GM10266 (cell line): ENCODE measurements around the gene CYP2C9.

ENCODE experiments used
- DNase-seq: peaks from one replicate; pipeline ENCODE4 v3.0.0; 2012; ENCODE audit errors: extremely low spot score
- CTCF ChIP-seq: IDR thresholded peaks from 2 replicates; pipeline ENCODE4 v1.5.1; 2012; ENCODE audit warnings: mild to moderate bottlenecking, low read depth; ENCODE audit not compliant: control insufficient read depth, insufficient read depth; ENCODE audit errors: missing control alignments

CYP2C9 gene

DNA sequence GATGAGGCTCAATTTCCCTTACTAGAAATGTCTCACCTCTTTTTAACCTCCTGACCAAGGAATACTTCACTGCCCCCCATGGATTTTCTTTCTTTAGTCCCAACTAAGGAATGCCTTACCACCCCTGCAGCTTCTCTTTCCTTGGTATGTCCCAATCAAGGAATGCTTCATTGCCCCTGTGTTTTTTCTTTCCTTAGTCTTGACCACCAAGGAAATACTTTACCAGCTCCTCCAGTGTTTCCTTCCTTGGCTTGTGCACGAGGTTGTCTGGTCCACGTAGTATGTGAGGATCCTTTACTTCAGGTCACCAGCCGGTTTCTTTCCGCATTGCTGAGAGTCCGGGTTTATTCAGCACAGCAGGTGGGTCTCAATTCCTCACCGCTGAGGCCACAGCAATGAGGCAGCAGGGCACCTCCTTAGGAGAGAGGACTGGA is 59.3 kb downstream of the CYP2C9 start:
- TF ChIP-seq CTCF = no peak
- DNase-seq = no peak

- no peak for TF ChIP-seq CTCF
- no peak for DNase-seq
Measured at GRCh38 chr10:95026461-95026860, 88.0 kb downstream of the CYP2C9 start.

DNA sequence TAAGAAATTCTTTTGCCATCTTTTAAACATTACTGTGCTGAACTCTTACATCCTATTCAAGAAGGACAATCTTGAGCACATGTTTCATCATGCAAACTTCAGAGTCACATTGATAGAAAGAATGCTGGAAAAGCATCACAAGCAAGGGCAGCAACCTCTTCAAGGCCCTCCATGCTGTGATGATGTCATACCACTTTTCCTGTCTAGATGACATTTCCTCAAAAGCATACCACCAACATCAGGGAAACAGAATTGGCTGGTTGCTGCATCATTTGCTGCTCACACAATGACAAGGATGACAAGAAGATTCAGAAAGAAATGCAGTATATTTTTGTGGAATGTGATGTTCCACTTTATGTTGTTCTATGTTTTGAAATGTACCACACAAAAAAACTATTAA is 93.2 kb downstream of the CYP2C9 start:
- no peak for TF ChIP-seq CTCF
- DNase-seq = no peak

DNA sequence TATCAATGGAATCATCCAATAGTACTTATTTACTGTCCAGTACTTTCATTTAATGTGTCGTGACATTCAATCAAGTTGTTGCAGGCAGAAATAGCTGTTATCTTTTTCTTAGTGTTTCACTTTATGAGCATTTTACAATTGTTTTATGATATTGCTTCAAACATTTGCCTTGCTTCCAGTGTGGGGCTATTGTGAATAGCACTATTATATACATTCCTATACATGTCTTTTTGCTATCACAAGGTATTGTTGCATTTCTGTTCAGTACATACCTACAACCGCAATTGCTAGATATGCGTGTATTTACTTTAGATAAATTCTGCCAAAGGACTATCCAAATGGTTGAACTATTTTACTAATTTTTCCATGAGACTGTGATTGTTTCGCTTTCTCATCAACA is 95.9 kb downstream of the CYP2C9 start:
- no peak for DNase-seq
- no peak for TF ChIP-seq CTCF

- DNase-seq = no peak
- TF ChIP-seq CTCF = no peak
Measured at GRCh38 chr10:95035332-95036295, 97.2 kb downstream of the CYP2C9 start.

DNA sequence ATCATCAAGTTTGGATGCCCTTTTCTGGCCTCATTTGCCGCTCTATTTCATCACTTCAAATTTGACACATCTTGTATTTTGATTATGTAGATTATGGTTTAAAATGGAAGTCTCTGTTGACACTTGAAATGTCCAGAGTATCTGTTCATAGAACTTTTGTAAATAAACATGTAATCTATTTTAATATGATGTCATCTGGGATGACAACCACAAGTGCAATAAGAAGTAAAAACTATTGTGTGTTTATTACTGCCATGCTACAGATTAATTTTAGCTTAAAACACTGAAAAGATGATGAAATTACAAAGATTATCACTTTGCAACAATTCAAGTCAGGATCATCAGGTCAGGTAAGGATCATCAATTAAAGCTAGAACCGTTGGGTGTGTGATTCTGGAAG is 100.8 kb downstream of the CYP2C9 start:
- no peak for DNase-seq
- TF ChIP-seq CTCF = no peak
